GM13977 (cell line): Measurements from ENCODE around the gene APEX1.

Experiments
- DNase-seq: peaks from one replicate; pipeline ENCODE4 v3.0.0; 2012; ENCODE audit warnings: low spot score
- in situ Hi-C: fragments of 300-500 bp; cut with MboI; formaldehyde crosslinking; loops from one replicate; pipeline ENCODE4 v1.12.0; 2022; ENCODE audit warnings: low sequenced_read_pairs, low pct_unique_long_range_greater_than_20kb, mixed read lengths, inconsistent platforms; ENCODE audit not compliant: unreplicated experiment
- TF ChIP-seq, protein P1 (sequence below): IDR thresholded peaks from 2 replicates; pipeline ENCODE4 v1.5.1; 2012; ENCODE audit warnings: mild to moderate bottlenecking, control low read depth; ENCODE audit not compliant: insufficient read depth; ENCODE audit errors: extremely low read depth, missing control alignments

APEX1 gene

DNA sequence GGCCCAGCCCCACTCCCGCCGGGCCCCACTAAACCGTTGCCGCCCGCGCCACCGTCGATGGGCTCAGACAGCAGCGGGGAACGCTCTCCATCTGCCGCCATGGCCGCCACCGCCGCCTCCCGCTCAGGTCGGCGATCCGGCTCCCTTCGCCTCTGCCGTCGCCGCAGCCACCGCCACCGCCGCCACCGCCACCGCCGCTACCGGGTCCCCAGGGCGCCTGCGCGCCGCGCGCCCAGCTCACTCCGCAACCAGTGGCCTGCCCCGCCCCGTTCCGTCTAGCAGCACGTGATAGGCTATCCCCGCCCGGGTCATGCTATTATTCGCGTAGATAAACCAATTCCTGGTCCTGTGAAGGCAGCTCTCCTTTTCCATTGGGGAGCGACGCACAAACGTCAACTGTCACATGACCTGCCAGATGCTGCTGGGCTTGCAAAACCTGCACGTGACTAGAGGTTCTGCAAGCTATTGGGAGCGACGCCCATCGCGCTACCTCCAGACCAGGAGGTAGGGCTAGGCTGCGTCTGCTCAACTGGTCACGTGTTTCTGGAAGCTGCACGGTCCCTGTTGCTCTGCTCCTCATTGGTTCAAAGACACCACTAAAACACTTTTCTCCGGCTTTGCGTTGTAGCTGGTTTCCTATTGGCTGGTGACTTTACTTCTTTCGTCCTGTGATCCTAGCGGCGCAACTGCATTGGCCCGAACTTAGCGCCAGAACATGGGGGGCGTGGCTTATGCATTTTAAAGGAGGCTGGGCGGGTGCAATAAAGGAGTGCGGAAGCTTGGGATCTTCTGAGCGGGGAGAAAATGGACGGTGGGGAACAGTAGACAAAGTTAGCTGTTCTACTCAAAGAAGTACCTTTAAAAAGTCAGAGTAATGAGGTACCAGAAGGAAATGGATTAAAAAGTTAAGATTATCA, 6.5 kb downstream of the APEX1 start, which contains the start of gene PIP4P1:
PIP4P1 (minus strand) TSS at position 210 of the 917 bp plus-strand sequence; CDS start at position 101, 109 bp downstream.
- in situ Hi-C loops = loop anchor here (10.0 kb wide), 1 partner anchor 127 kb away; the partner anchor contains the start of gene CCNB1IP1
- TF ChIP-seq, protein P1, sequence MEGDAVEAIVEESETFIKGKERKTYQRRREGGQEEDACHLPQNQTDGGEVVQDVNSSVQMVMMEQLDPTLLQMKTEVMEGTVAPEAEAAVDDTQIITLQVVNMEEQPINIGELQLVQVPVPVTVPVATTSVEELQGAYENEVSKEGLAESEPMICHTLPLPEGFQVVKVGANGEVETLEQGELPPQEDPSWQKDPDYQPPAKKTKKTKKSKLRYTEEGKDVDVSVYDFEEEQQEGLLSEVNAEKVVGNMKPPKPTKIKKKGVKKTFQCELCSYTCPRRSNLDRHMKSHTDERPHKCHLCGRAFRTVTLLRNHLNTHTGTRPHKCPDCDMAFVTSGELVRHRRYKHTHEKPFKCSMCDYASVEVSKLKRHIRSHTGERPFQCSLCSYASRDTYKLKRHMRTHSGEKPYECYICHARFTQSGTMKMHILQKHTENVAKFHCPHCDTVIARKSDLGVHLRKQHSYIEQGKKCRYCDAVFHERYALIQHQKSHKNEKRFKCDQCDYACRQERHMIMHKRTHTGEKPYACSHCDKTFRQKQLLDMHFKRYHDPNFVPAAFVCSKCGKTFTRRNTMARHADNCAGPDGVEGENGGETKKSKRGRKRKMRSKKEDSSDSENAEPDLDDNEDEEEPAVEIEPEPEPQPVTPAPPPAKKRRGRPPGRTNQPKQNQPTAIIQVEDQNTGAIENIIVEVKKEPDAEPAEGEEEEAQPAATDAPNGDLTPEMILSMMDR = no peak
- DNase-seq = peak; percentile 94

DNA sequence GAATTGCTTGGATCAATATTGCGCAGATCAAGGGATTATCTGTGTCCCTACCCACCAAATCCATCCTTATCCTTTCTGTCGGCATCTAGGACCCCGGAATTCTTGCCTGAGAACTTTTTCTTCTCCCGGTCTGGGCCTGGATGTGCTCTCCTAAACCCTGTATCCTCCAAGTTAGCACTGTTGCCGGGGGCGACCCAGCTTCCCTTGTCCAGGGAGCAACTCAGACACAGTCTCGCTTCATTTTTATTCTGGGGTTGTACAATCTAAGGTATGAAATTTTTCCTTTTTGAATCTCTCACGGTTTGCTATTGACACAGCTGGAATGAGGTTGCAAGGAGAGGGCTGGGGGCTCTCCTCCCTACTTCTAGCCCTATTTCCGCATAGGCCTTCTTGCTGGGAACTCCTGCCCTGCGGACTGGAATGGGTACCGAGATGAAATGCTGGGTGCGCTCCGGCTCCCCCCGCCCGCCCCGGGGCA, 13.8 kb downstream of the APEX1 start:
- DNase-seq = no peak
- TF ChIP-seq, protein P1 = no peak
- in situ Hi-C loops = loop anchor here (10.0 kb wide), 1 partner anchor 134 kb away; the partner anchor contains the start of gene CCNB1IP1

DNA sequence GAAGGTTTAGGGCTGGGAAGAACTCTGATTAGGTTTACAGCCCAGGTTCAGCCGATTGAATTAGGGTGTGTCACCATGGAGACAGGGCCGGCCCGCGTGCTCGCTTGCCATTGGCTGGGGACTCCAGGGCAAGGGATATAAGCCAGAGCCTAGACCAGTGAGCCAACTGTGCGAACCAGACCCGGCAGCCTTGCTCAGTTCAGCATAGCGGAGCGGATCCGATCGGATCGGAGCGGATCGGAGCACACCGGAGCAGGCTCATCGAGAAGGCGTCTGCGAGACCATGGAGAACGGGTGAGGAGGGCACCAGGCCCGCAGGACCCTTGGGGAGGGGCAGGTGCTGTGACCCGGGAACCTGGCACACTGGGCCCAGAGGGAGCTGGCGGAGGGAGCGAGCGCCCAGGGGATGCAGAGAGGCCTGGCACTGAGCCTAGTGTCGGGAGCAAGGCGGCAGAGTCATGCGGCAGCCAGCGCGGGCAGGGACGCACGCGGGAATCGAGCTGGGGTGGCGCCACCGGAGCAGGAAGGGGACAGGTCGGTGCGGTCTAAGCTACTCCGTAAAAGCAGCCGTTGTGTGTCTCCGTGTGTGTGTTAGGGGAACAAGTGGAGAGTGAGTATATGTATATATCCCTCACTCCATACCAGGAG, 14.3 kb downstream of the APEX1 start, which contains the start of gene PNP:
PNP (plus strand) TSS at position 165 of the 648 bp plus-strand sequence; CDS start at position 284, 119 bp downstream.
- DNase-seq = peak; percentile 94
- in situ Hi-C loops = loop anchor here (10.0 kb wide), 1 partner anchor 135 kb away; the partner anchor contains the start of gene CCNB1IP1
- TF ChIP-seq, protein P1 = peak; percentile 17

DNA sequence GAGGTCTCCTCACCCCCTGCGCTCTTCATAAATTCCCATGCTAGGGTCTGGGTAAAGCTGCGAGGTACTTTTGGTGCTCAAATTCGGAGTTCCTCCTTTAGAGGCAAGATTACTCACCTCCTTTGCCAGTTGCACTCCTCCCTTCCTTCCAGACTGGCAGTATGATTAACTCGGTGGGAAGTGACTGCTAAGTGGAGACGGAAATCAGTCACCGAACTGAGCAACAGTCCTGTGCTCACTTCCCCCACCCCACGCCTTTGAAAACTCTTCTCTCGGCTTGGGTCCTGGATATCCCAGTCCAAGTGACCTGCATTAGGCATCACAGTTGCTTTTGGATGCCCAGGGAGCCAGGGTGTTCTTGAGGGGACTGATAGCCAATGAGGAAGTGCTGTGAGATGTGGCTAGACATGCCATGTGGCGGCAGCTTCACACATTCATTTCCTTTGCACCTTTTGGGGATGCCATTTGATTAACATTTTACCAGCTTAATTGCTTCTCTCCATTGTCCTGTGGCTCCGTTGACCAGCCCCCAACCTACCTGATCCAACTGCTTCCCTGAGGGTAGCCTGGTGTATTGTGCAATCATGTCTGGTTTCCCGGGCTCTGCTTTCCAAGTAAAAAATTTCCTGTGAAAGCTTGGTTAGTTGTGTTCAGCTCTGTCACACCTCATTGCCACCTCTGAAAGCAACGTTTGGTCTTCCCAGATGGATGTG, 15.0 kb downstream of the APEX1 start:
- peak; percentile 34 for DNase-seq
- TF ChIP-seq, protein P1 = no peak
- in situ Hi-C loops = loop anchor here (10.0 kb wide), 1 partner anchor 135 kb away; the partner anchor contains the start of gene CCNB1IP1

DNA sequence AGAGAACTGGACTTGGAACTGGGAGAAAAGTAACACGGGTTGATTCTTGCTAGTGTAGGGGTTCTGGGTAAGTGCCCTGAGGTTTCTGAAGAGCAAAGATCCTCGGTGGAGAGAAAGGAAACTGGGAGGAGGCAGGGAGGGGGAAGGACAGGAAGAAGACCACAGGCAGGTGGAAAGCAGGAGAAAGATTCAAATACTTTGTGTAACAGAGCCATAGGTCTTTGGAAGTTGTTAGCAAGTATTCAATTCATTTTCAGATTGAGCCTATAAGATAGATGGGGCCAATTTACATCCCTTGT, 15.5 kb downstream of the APEX1 start:
- DNase-seq = no peak
- in situ Hi-C loops = no loop called here
- TF ChIP-seq, protein P1 = no peak
